HG03520 (cell line): ENCODE results near the gene UCP2.

Experiments
- ATAC-seq: cut with Tn5 transposase; IDR thresholded peaks from one replicate; pipeline ENCODE4 v1.9.1; 2021; ENCODE audit warnings: mild to moderate bottlenecking, moderate library complexity; ENCODE audit not compliant: unreplicated experiment

Gene UCP2, protein sequence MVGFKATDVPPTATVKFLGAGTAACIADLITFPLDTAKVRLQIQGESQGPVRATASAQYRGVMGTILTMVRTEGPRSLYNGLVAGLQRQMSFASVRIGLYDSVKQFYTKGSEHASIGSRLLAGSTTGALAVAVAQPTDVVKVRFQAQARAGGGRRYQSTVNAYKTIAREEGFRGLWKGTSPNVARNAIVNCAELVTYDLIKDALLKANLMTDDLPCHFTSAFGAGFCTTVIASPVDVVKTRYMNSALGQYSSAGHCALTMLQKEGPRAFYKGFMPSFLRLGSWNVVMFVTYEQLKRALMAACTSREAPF

DNA sequence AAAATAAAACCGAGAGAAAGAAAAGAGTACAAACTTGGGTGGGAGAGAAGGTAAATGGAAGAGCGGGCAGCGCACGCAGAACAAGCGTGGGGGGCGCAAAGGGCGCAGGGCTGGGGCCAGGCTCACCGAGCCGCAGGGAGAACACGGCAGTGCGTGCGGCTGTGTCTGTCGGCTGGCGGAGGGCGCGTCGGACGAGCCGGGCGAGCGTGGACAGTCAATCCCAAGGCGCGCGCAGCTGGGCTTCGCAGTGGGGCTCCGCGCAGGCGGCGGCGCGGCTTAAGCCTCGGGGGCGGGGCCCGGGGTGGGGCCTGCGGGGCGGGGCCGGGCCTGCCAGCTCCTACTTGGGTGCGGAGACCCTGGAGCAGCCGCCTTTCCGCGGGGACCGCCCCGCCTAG lies at the start of gene UCP2:
TSS of gene UCP2 (minus strand) at position 249 of the 395 bp plus-strand sequence. CDS start 4,465 bp downstream, outside the sequence.
- ATAC-seq, result peak; percentile 32

DNA sequence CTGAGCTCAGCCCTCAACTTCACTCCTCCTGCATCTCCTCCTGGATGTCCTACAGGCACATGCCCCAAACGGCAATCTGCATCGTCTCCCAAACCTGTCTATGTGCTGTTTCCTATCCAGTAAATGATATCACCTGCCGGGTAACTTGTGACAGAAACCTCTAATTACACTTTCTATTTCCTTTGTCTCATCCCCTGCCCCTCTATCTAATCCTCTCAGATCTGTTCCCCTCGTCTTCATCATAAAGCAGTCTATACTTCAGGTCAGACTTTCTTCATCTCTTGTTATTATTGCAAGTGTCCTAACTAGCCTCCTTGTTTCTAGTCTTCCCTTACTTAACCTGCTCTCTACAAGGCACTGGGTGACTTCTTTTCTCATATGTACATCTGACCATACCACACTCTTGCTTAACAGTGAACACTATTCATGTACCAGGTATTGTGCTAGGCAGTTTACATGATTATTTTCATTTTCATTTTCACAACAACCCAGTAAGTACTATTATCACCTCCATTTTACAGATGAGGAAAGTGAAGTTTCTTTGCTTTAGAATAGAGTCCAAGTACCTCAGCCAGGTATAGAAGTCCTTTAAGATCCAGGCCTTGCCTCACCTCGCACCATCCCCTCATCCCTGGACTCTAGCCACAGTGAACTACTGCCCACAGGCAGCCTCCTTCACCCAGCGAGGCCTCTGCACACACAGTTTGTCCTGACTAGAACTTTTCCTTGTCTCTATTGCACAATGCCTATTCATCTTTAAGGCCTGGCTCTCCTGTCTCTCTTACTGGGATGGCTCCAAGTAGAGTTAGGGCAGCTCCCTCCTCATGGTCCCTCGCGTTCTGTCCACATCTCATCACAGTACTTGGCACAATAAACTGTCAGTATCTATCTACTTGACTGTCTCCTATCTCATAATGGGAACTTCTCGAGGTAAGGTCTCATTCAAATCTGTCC lies 48.4 kb upstream of the UCP2 start:
- ATAC-seq, result no peak

DNA sequence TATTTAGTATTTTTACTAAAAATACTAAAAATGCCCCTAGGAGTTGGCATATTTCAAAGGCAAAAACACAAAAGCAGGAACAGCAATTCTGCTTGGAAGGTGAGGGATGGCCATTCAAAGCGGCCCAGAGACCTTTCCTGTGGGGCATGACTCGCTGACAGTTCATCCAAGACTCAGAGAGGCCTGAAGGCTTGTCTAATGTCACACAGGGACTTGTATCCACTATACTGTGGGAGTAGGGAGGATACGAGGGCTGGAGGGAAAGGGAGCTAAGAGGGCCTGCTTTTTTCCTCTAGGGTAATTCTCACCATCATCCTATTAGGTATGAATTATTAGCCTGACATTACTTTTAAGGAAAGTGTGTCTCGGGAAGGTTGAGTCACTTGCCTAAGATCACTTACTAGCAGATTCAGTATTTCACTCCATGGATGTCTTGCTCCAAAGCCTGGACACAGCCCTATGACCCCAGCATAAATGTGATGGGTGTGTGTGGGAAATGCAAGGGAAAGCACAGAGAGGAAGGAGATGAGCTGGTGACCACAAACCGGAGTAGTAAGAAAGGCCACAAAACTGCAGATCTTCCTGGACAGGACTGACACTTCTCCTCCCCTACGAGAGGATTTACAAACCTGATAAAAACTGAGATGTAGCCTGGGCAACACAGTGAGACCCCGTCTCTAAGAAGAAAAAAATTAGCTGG lies 43.0 kb upstream of the UCP2 start:
- no peak for ATAC-seq

DNA sequence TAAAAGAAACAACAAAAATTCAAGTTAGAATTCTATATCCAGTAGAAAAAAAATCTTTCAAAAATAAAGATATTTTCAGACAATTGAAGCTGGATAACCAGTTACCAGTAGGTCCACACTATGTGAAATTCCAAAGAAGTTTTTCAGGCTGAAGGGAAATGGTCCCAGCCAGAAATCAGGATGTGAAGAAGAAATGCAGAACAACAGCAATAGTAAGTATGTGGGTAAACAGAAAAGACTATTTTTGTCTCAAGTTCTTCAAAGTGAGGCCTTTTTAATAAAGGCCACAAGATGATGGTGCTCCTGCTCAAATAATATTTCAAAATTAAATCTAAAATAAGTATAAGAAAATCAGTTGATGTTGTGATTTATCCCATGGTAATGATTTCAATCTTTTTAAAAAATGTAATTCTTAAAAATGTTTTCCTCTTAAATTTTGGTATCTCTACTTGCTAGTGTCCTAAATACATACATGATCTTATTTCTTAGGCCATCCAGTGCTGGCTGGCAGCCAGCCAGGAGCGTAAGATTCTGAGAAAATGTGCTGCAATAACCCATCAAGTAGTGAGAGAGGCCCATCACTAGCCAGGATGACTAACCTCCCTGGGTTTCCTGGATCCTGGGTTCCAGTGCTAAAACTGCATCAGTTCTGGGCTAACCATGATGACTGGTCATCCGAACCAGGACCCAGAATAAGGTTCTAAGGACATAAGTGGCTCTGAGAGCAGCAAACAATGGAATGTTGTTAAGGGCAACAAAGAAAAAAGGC lies 41.8 kb upstream of the UCP2 start:
- ATAC-seq, result no peak

DNA sequence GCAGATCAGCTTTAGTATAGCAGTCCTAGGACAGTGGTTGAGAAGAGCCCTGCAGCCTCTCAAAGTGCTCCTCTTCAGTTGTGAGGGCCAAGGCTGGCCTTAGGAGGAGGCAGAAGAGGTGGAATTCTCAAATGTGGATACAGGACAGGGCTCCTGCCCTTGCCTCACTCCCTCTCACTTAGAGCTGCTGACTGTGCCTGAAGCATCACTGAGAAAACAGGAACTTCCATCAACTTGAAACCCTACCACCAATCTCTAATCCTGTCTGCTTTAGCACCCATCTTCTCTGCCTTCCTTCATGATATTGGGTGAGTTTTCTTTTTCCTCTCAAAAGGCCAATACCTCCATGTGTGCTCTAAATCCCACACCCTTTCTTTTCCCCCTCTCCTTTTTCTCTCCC lies 40.6 kb upstream of the UCP2 start:
- ATAC-seq, result no peak

DNA sequence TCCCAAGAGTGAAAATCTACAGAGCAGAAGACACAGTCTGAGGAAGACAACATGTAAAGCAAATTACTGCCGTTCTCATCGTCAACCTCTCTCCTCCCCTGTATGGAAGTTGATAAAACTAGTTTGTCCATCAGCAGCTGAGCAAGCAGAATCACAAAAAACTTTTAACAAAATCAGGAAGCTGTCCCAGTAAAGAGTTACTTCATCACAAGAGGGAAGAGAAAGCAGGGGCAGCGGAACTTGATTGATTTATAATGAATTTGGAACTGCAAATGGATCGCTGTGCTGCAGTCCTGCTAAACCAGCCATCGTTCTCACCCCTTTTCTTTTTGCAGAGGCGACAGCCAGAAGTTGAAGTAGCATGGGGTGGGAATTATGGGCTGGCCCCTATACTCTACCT lies 39.9 kb upstream of the UCP2 start:
- no peak for ATAC-seq

DNA sequence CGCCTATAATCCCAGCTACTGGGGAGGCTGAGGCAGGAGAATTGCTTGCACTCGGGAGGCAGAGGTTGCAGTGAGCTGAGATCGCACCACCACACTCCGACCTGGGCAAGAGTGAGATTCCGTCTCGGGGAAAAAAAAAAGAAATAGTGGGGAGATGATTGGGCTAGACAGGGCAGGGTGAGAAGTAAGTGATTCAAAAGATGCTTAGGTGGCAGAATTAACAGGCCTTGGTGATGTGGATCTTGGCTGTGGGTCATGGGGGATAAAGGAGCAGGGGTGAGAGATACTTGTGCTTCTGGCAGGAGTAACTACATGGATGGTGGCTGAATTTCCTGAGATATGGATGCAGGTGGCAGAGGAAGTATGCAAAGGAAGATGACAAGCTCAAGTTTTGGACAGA lies 39.4 kb upstream of the UCP2 start:
- no peak for ATAC-seq

DNA sequence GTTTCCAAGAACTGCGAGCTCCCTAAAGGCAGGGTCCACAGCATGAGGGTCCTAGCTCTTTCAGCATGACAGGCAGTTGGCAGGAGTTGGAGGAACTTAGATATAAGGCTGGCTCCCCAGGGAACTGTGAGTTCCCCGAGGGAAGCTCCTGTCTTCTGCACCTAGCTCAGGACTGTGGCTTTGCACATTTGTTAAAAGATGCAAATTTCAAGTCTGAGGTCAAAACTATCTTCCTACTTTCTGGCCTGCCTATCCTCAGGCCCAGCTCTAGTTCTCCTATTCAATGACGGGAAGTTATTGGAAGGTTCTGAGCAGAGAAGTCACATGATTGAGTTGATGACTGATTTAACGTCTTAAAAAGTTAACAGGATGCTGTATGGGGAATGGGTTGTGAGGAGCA lies 37.9 kb upstream of the UCP2 start:
- no peak for ATAC-seq

DNA sequence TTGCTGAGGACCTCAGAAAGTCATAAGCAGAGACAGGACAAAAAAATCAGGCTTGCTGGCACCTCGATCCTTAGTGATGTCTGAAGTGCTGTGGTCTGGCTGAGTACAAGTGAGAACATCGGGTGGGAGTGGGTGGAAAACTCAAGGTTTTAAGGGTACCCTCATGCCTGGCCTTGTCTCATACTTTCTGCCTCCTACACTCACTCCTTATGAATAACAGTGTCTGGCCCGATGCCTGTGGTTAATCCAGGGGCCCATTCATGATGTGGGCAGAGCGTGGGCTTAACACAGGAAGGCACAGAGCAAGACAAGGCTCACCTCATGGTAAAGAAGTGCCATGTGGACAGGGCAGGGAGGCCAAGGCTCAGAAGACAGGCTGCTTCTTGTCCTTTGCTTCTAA lies 37.2 kb upstream of the UCP2 start:
- no peak for ATAC-seq

DNA sequence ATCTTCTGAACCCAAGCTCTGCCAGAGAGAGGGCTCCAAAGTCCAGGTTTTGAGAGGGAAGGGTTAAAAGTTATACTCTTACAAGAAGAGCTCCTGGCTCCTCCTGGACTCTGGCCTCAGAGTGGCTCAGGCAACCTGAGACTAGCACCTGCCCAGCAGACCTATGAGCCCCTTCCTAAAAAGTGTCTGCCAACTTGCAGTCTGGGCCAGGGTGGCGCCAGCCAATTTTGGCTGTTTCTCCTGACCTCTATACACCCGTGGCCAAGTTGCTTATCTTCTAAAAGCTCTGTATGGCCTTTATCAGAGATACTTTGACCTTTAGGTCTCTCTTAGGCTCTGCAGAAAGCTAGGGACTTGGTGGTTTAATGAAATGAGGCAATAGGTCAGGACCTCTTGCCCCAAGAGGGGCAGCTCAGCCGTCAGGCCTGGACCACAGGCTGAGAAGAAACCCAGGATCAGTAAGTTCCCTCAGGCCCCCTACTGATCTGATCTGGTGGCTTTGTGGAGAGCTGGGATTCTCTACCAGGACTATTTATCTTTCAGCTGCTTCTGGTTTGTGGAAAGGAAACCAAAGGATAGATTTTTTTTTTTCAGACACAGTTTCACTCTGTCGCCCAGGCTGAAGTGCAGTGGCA lies 36.6 kb upstream of the UCP2 start:
- ATAC-seq, result no peak

DNA sequence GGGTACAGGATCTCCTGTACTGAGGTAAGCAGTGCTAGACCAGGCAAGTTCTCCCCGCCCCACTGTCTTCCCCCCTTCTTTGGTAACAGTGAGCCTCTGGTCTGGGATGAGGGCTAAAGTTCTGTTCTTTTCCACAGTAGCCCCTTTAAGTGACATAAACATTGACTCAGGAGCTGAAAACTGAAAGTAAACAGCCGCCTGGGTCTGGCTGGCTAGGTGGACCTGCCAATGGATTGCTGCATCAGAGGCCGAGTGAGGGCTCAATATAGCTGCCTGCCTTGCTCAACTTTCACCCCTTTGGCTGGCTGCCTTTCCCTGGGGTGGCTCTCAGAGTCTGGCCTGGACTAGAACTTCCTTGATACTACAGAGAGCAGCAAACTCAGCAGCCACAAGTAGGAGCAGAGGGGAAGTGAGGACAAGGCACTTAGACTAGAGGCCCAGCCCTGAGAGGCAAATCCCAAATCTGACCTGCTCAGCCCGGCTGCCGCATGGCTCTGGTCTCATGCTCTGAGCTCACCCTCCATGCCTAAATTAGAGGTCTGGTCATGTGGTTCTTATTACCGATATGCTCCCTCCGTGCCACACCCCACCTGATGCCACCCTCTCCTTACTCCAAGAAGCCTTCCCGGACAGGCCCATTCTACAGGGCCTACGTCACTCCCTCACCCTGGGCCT lies 35.8 kb upstream of the UCP2 start:
- no peak for ATAC-seq

DNA sequence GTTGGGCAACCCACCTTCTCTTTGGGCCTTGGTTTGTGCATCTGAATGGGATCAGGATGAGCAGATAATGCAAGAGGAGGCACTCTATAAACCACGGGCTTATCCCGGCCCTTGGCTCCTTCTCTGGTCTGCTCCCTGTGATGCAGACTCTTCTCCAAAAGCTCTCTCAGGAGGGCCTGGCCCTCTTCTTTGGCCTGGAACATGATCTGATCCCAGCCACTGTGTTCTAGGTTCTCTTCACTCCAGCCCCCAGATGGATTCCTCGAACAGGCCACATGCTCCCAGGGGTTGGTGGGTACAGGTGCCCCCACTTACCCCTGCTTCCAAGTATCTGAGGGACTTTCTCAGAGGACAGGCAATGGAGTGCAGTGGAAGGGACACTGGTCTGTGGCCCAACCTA lies 35.0 kb upstream of the UCP2 start:
- no peak for ATAC-seq

DNA sequence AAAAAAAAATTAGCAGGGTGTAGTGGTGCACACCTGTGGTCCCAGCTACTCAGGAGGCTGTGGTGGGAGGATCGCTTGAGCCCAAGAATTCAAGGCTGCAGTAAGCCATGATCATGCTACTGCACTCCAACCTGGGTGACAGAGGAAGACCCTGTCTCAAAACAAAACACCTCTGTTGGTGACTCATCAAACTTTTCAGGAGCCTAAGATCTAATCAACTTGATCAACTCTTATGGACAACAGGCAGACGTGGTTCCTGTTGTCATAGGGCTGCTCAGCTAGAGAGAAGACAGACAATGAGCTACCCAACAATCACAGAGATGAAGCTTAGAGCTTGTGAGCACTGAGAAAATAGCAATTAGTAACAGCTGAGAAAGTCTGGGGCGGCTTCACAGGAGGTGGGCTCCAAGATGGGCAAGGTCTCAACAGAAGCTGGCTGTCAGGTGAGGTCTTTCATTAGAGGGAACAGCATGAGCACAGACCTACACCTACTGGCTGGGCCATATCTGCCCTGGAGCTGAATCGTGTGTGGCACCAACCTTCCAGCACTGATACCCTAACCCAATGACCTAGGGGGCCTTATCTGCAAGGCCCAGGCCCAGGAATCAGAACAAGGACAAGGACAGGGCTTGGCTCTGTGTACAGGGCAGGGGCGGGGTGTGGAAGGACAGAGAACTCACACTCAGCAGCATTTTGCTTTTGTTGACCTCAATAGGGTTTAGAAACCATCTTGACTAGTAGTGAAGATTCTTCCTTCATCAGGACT lies 33.5 kb upstream of the UCP2 start:
- no peak for ATAC-seq

DNA sequence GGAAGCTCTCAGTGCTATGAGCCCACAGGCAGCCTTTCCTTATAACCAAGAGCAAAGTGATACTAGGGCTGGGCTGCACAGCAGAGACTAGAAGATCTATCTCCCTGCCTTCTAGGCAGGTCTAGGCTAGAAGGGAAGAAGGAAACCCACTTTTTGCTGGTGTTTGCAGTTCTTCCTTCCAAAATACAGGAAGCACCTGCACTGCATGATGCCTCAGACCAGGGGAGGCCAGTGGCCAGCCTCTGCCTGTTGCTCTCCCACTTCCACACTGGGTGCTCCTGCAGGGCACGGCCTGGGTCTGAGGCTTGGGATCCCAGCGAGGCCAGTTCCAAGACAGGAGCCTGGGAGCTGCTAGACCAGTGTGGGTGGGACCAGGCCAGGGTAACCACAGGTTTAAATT lies 32.2 kb upstream of the UCP2 start:
- no peak for ATAC-seq

DNA sequence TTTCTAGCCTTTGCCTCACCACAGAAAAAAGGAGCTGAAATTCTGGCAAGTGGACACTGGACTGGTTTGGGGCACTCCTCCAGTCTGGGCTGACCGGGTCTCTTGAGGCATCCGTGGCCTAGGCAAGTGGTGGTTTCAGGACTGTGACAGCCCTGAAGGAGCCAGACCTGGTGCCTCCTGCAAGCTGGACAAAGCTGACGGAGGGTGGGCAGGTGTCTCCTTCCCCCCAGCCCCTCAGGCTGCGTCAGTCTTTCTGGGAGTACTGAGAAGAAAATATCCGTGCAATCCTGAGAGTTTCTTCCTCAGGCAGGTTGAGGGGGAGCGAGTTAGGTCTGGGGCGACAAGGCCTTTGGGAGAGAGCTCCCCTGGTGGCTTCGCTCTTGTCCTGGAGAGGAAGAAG lies 30.5 kb upstream of the UCP2 start:
- ATAC-seq, result no peak

DNA sequence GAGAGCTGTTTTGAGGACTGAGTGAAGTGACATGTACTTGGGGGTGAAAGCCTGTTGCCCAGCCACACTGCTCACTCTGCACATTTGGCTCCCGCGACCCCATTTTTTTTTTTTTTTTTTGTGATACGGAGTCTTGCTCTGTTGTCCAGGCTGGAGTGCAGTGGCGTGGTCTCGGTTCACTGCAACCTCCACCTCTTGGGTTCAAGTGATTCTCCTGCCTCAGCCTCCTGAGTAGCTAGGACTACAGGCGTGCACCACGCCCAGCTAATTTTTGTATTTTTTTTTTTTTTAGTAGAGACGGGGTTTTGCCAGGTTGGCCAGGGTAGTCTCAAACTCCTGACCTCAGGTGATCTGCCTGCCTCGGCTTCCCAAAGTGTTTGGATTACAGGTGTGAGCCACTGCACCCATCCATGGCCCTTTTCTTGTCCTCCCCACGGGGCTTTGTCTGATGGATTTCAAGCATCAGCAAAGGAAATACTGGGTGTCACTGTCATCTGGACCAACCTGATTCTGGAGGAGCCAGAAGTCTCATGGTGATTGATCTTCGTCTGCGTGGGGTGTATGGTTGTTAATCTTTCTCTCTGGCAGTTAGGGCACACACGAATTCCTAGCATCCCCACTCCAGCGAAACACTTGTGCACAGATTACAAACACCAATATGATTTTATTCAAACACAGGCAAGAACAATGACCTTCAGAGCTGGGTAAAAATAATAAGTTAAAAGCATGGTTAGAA lies 29.6 kb upstream of the UCP2 start:
- ATAC-seq, result no peak

DNA sequence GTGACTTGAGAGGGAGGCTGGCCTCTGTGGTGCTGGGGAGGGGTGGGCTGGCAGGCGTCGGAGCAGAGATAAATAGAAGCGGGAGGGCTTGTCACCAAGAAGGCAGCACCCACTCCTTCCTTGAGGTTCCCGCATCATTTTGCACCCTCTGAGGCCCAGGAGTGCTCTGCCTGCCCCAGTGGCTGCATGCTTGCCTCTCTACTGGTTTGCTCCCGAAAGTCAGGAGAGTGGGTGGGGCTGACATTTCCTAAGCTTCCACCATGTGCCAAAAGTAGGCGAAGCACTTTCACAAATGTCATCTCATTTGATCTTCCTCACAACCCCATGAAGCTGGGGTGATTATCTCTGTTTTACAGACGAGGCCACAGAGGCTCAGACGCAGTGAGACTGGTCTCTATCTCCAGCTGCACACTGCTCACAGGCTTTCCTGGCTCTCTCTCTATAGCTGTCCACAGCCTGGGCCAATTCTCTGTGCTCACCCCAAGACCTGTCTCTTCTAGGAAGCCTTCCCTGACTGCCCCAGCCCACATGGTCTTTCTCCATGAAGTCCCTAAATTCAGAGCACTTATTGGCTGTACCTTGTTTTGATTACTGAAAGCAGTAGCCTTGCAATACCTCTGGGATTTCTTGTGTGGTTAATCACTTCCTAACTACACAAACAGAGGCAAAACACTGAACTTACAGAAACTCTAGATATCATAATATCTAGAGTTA lies 28.9 kb upstream of the UCP2 start:
- ATAC-seq, result peak; percentile 67
